HG03095 (cell line): Measurements from ENCODE around the gene RPS6KC1.
"Not testable (repeated sequence)": the region's sequence is repeated elsewhere in the genome, so short reads cannot be mapped to it uniquely, and the experiment has no call there.

Experiments used
- ATAC-seq: cut with Tn5 transposase; IDR thresholded peaks from one replicate; pipeline ENCODE4 v1.9.1; 2021; ENCODE audit warnings: moderate library complexity; ENCODE audit not compliant: unreplicated experiment

RPS6KC1 gene

GRCh38 chr1:213138391-213138790 is 87.3 kb downstream of the RPS6KC1 start:
- ATAC-seq: no peak

- ATAC-seq: no peak
Measured at GRCh38 chr1:213138892-213139291, 87.9 kb downstream of the RPS6KC1 start.

- ATAC-seq: no peak
Measured at GRCh38 chr1:213148905-213149304, 97.9 kb downstream of the RPS6KC1 start.

GRCh38 chr1:213150090-213150489 is 99.0 kb downstream of the RPS6KC1 start:
- ATAC-seq: not testable (repeated sequence)

GRCh38 chr1:213154056-213154685 is 103.1 kb downstream of the RPS6KC1 start:
- ATAC-seq: no peak

GRCh38 chr1:213159376-213159775 is 108.3 kb downstream of the RPS6KC1 start:
- ATAC-seq: no peak

- not testable (repeated sequence) for ATAC-seq
Measured at GRCh38 chr1:213160442-213160841, 109.4 kb downstream of the RPS6KC1 start.

- no peak for ATAC-seq
Measured at GRCh38 chr1:213162338-213162737, 111.3 kb downstream of the RPS6KC1 start.

GRCh38 chr1:213162862-213163261 is 111.8 kb downstream of the RPS6KC1 start:
- no peak for ATAC-seq

- no peak for ATAC-seq
Measured at GRCh38 chr1:213163278-213163711, 112.3 kb downstream of the RPS6KC1 start.

GRCh38 chr1:213164561-213164960 is 113.5 kb downstream of the RPS6KC1 start:
- ATAC-seq: no peak

- ATAC-seq: no peak
Measured at GRCh38 chr1:213166852-213167251, 115.8 kb downstream of the RPS6KC1 start.

GRCh38 chr1:213171711-213172110 is 120.7 kb downstream of the RPS6KC1 start:
- no peak for ATAC-seq

GRCh38 chr1:213176341-213176740 is 125.3 kb downstream of the RPS6KC1 start:
- no peak for ATAC-seq

- ATAC-seq: no peak
Measured at GRCh38 chr1:213179784-213180183, 128.7 kb downstream of the RPS6KC1 start.

- no peak for ATAC-seq
Measured at GRCh38 chr1:213180833-213181232, 129.8 kb downstream of the RPS6KC1 start.

- no peak for ATAC-seq
Measured at GRCh38 chr1:213183036-213183672, 132.1 kb downstream of the RPS6KC1 start.

- no peak for ATAC-seq
Measured at GRCh38 chr1:213186168-213186567, 135.1 kb downstream of the RPS6KC1 start.

GRCh38 chr1:213192026-213192425 is 141.0 kb downstream of the RPS6KC1 start:
- no peak for ATAC-seq

- no peak for ATAC-seq
Measured at GRCh38 chr1:213194383-213194782, 143.3 kb downstream of the RPS6KC1 start.

GRCh38 chr1:213194855-213195254 is 143.8 kb downstream of the RPS6KC1 start:
- no peak for ATAC-seq

GRCh38 chr1:213196328-213197054 is 145.4 kb downstream of the RPS6KC1 start:
- not testable (repeated sequence) for ATAC-seq
